K562 (cell line): ENCODE data around the gene AHCYL2. TPM values are rescaled to one million over a fixed set of nuclear protein-coding genes. Genes with fewer than 3 reads are reported as not detected.

Experiments
- CBFA2T2 ChIP-seq: fragments of 450-650 bp; conservative IDR thresholded peaks from 2 replicates; pipeline ENCODE4 v1.6.1; 2017; ENCODE audit warnings: mild to moderate bottlenecking
- DLX4 ChIP-seq: fragments of 250-450 bp; sonication (Bioruptor Pico); IDR thresholded peaks from 2 replicates; pipeline ENCODE4 v1.6.1; 2021; ENCODE audit warnings: mild to moderate bottlenecking
- MAFK ChIP-seq: IDR thresholded peaks from 2 replicates; pipeline ENCODE4 v1.6.1; 2011; ENCODE audit warnings: low read length, improper control_type of control experiment
- MYC ChIP-seq, 2 experiments: fragments of 250-450 bp in 1 of 2; sonication (Bioruptor Pico) in 1 of 2; IDR thresholded peaks; 2 replicates each; pipeline versions ENCODE4 v1.5.1 to v1.6.1; 2012 to 2021; ENCODE audit warnings: low read depth in 2 of 2, borderline replicate concordance in 1 of 2, improper control_type of control experiment in 1 of 2, low read length in 1 of 2, mild to moderate bottlenecking in 1 of 2, moderate library complexity in 1 of 2
- ZNF165 ChIP-seq: fragments of 250-450 bp; sonication (Bioruptor Pico); IDR thresholded peaks from 2 replicates; pipeline ENCODE4 v1.4.0; 2020; ENCODE audit warnings: borderline replicate concordance
- ZNF583 ChIP-seq: fragments of 250-450 bp; sonication (Bioruptor Pico); IDR thresholded peaks from 2 replicates; pipeline ENCODE4 v1.4.0; 2020
- ZNF778 ChIP-seq: fragments of 450-650 bp; formaldehyde crosslinking; IDR thresholded peaks from 2 replicates; pipeline ENCODE4 v1.4.0; 2020; ENCODE audit warnings: mild to moderate bottlenecking, moderate library complexity
- polyA plus RNA-seq, 8 experiments: library from polyadenylated mRNA; depleted of rRNA in 4 of 8; stranded (reverse) in 5 of 8; unstranded in 3 of 8; fragments of >200 nt; fragmentation: Nextera tagmentation in 2 of 8; fragmentation: Illumina TruSeq in 1 of 8; extraction: Ambion mirVana in 2 of 8; extraction: Trizol in 1 of 8; gene quantifications; 2 replicates each; pipeline versions ENCODE4 v1.2.1 to v1.2.3, GENCODE V29; 2011 to 2014; ENCODE audit warnings: inconsistent platforms in 1 of 8, missing spikeins in 1 of 8
- total RNA-seq, 7 experiments: library from RNA; depleted of rRNA in 6 of 7; stranded (reverse); fragments of >200 nt in 6 of 7; fragmentation: Illumina TruSeq in 2 of 7; extraction: Trizol in 2 of 7; gene quantifications; 2 replicates each; pipeline versions ENCODE4 v1.2.1 to v1.2.3, GENCODE V29; 2011 to 2021; ENCODE audit warnings: low replicate concordance in 1 of 7
- TF ChIP-seq, protein P1 (sequence below): sonication (generic); formaldehyde crosslinking; IDR thresholded peaks from 2 replicates; pipeline ENCODE4 v1.8.1; 2022; ENCODE audit warnings: missing genetic modification reagents
- TF ChIP-seq, protein P2 (sequence below), 2 experiments: fragments of 450-650 bp; IDR thresholded peaks; 2 replicates each; pipeline ENCODE4 v1.6.1; 2016; ENCODE audit warnings: mild to moderate bottlenecking in 2 of 2, borderline replicate concordance in 1 of 2, low read depth in 1 of 2, moderate library complexity in 1 of 2
- TF ChIP-seq, protein P3 (sequence below): sonication (generic); formaldehyde crosslinking; IDR thresholded peaks from 2 replicates; pipeline ENCODE4 v1.8.0; 2022; ENCODE audit warnings: mild to moderate bottlenecking, missing genetic modification reagents

Gene AHCYL2
- total and polyA plus RNA-seq, 9 of the 15 experiments (the other 6 are each of a cell fraction or from before 2014, with no cell fraction given): 0.93 to 10.5 (median 5.2) TPM

GRCh38 chr7:129354428-129355157, 129.8 kb downstream of the AHCYL2 start (continued):
- TF ChIP-seq, protein P1, sequence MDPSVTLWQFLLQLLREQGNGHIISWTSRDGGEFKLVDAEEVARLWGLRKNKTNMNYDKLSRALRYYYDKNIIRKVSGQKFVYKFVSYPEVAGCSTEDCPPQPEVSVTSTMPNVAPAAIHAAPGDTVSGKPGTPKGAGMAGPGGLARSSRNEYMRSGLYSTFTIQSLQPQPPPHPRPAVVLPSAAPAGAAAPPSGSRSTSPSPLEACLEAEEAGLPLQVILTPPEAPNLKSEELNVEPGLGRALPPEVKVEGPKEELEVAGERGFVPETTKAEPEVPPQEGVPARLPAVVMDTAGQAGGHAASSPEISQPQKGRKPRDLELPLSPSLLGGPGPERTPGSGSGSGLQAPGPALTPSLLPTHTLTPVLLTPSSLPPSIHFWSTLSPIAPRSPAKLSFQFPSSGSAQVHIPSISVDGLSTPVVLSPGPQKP (CRISPR knock-in tag): no peak
- no peak for TF ChIP-seq ZNF583 (CRISPR knock-in tag)
- TF ChIP-seq ZNF165 (CRISPR knock-in tag): no peak
- no peak for TF ChIP-seq MYC (IDR thresholded peaks at IDR 0.05; ENCODE audit: low read depth, low read length)
- no peak for TF ChIP-seq MYC (CRISPR knock-in tag; IDR thresholded peaks at IDR 0.05; ENCODE audit: borderline replicate concordance, low read depth)
- TF ChIP-seq, protein P2, sequence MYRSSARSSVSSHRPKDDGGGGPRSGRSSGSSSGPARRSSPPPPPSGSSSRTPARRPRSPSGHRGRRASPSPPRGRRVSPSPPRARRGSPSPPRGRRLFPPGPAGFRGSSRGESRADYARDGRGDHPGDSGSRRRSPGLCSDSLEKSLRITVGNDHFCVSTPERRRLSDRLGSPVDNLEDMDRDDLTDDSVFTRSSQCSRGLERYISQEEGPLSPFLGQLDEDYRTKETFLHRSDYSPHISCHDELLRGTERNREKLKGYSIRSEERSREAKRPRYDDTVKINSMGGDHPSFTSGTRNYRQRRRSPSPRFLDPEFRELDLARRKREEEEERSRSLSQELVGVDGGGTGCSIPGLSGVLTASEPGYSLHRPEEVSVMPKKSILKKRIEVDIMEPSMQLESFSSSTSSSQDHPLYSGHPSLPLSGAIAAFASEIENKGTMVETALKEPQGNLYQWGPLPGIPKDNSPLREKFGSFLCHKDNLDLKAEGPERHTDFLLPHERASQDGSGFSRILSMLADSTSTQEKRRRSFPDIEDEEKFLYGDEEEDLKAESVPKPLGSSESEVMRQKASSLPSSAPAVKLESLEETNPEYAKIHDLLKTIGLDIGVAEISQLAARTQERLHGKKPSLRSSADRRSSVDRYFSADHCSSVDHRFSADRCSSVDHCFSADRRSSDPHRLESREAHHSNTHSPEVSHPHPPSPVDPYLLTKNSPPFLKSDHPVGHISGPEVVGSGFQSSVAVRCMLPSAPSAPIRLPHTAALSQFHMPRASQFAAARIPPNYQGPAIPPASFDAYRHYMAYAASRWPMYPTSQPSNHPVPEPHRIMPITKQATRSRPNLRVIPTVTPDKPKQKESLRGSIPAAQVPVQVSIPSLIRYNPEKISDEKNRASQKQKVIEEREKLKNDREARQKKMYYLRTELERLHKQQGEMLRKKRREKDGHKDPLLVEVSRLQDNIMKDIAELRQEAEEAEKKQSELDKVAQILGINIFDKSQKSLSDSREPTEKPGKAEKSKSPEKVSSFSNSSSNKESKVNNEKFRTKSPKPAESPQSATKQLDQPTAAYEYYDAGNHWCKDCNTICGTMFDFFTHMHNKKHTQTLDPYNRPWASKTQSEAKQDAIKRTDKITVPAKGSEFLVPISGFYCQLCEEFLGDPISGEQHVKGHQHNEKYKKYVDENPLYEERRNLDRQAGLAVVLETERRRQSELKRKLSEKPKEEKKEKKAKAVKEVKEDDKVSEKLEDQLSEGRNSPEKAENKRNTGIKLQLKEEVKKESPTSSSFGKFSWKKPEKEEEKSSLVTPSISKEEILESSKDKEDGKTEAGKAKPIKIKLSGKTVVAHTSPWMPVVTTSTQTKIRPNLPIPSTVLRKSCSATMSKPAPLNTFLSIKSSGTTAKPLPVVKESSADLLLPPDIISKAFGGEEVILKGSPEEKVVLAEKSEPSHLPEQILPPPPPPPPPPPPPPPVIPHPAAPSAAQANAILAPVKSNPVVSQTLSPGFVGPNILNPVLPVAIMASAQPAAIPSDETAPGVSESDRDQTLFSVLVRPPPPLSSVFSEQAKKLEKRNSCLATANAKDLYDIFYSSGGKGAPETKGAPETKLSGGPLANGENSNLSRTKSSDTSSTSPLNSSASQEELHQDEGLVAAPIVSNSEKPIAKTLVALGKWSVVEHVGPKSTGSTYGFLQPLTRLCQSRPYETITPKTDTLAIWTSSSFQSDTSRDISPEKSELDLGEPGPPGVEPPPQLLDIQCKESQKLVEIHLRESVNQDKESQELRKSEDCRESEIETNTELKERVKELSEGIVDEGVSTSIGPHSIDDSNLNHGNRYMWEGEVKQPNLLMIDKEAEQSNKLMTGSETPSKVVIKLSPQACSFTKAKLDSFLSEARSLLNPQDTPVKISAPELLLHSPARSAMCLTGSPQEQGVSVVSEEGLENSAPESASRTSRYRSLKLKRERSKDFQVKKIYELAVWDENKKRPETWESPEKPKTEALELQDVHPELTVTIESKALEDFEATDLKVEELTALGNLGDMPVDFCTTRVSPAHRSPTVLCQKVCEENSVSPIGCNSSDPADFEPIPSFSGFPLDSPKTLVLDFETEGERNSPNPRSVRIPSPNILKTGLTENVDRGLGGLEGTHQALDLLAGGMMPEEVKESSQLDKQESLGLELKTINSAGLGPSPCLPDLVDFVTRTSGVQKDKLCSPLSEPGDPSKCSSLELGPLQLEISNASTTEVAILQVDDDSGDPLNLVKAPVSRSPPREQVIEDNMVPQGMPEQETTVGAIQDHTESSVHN (IDR thresholded peaks at IDR 0.05; ENCODE audit: borderline replicate concordance in 1 of 2, low read depth in 1 of 2): no peak
- TF ChIP-seq DLX4: no peak
- peak; percentile 65 for TF ChIP-seq MAFK
- no peak for TF ChIP-seq CBFA2T2
- TF ChIP-seq ZNF778 (CRISPR knock-in tag): no peak
- TF ChIP-seq, protein P3, sequence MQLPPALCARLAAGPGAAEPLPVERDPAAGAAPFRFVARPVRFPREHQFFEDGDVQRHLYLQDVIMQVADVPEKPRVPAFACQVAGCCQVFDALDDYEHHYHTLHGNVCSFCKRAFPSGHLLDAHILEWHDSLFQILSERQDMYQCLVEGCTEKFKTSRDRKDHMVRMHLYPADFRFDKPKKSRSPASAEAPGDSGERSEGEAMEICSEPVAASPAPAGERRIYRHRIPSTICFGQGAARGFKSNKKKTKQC (CRISPR knock-in tag): no peak
